SH-SY5Y (cell line): ENCODE data around the gene PKNOX2.

Source experiments
- GATA2 ChIP-seq: IDR thresholded peaks from 2 replicates; pipeline ENCODE4 v1.6.1; 2011; ENCODE audit warnings: mild to moderate bottlenecking, low read depth, low read length
- GATA3 ChIP-seq: IDR thresholded peaks from 2 replicates; pipeline ENCODE4 v1.6.1; 2011; ENCODE audit warnings: low read depth, mild to moderate bottlenecking, low read length, moderate library complexity

Gene PKNOX2

GRCh38 chr11:125360066-125360465 lies 195.5 kb downstream of the PKNOX2 start:
- TF ChIP-seq GATA3 (no peak), GATA2 (no peak)

GRCh38 chr11:125364121-125364826 lies 199.7 kb downstream of the PKNOX2 start:
- TF ChIP-seq GATA3 (no peak), GATA2 (no peak)

- no peak for TF ChIP-seq GATA2
- TF ChIP-seq GATA3: no peak
These were observed 200.8 kb downstream of the PKNOX2 start for GRCh38 chr11:125365196-125365931.

GRCh38 chr11:125367710-125368109 lies 203.2 kb downstream of the PKNOX2 start:
- no peak for TF ChIP-seq GATA3
- no peak for TF ChIP-seq GATA2

GRCh38 chr11:125368757-125369156 lies 204.2 kb downstream of the PKNOX2 start:
- TF ChIP-seq GATA2 (no peak), GATA3 (no peak)

- TF ChIP-seq GATA2: no peak
- no peak for TF ChIP-seq GATA3
These were observed 205.3 kb downstream of the PKNOX2 start for GRCh38 chr11:125369808-125370207.

- TF ChIP-seq GATA3 (no peak), GATA2 (peak; percentile 74)
These were observed 206.2 kb downstream of the PKNOX2 start for GRCh38 chr11:125370561-125371389.

- TF ChIP-seq GATA2: no peak
- TF ChIP-seq GATA3: no peak
These were observed 206.9 kb downstream of the PKNOX2 start for GRCh38 chr11:125371431-125371935.

- no peak for TF ChIP-seq GATA3
- TF ChIP-seq GATA2: no peak
These were observed 207.5 kb downstream of the PKNOX2 start for GRCh38 chr11:125372088-125372487.

- TF ChIP-seq GATA2: no peak
These were observed 208.4 kb downstream of the PKNOX2 start for GRCh38 chr11:125372911-125373310.

GRCh38 chr11:125373426-125374391 lies 209.2 kb downstream of the PKNOX2 start:
- no peak for TF ChIP-seq GATA3
- TF ChIP-seq GATA2: no peak

- TF ChIP-seq GATA3: no peak
- no peak for TF ChIP-seq GATA2
These were observed 209.8 kb downstream of the PKNOX2 start for GRCh38 chr11:125374398-125374797.

GRCh38 chr11:125375146-125375545 lies 210.6 kb downstream of the PKNOX2 start:
- TF ChIP-seq GATA2 (no peak), GATA3 (no peak)

- no peak for TF ChIP-seq GATA3
- TF ChIP-seq GATA2: no peak
These were observed 211.6 kb downstream of the PKNOX2 start for GRCh38 chr11:125376117-125376516.
